NCI-H146 treated with DMSO at 0.1 percent for 48 hours (cell line): ENCODE data around the gene SLC28A3.
"Not testable (repeated sequence)": the region's sequence is repeated elsewhere in the genome, so short reads cannot be mapped to it uniquely, and the experiment has no call there.

Experiments
- DNase-seq: peaks from one replicate; lab custom pipeline; 2025; ENCODE audit not compliant: unreplicated experiment; lab: John Stamatoyannopoulos, UW

SLC28A3 gene, protein sequence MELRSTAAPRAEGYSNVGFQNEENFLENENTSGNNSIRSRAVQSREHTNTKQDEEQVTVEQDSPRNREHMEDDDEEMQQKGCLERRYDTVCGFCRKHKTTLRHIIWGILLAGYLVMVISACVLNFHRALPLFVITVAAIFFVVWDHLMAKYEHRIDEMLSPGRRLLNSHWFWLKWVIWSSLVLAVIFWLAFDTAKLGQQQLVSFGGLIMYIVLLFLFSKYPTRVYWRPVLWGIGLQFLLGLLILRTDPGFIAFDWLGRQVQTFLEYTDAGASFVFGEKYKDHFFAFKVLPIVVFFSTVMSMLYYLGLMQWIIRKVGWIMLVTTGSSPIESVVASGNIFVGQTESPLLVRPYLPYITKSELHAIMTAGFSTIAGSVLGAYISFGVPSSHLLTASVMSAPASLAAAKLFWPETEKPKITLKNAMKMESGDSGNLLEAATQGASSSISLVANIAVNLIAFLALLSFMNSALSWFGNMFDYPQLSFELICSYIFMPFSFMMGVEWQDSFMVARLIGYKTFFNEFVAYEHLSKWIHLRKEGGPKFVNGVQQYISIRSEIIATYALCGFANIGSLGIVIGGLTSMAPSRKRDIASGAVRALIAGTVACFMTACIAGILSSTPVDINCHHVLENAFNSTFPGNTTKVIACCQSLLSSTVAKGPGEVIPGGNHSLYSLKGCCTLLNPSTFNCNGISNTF

GRCh38 chr9:84340535-84340934, at the start of gene SLC28A3:
Gene SLC28A3 (minus strand): TSS chr9:84340758. CDS start chr9:84340633, 125 bp downstream.
- DNase-seq = no peak

- not testable (repeated sequence) for DNase-seq
These were observed 49.7 kb upstream of the SLC28A3 start for GRCh38 chr9:84390254-84390653.

DNA sequence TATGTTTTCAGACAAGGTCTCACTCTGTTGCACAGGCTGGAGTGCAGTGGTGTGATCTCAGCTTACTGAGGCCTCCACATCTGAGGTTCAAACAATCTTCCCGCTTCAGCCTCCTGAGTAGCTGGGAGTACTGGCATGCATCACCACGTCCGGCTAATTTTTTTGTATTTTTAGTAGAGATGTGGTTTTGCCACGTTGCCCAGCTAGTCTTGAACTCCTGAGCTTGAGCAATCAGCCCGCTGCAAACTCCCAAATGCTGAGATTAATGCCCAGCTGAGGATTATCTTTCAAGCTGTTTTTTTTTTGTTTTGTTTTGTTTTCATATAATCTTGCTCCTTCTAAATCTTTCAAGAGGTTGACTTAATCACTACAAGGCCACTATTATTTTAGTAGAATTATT, 47.3 kb upstream of the SLC28A3 start:
- no peak for DNase-seq

- DNase-seq = no peak
These were observed 46.2 kb upstream of the SLC28A3 start for GRCh38 chr9:84386753-84387152.

GRCh38 chr9:84385386-84386040, 45.0 kb upstream of the SLC28A3 start:
- DNase-seq = no peak

- DNase-seq = no peak
These were observed 44.1 kb upstream of the SLC28A3 start for GRCh38 chr9:84384617-84385016.

- no peak for DNase-seq
These were observed 42.6 kb upstream of the SLC28A3 start for GRCh38 chr9:84383178-84383577.

GRCh38 chr9:84382720-84383119, 42.2 kb upstream of the SLC28A3 start:
- no peak for DNase-seq

DNA sequence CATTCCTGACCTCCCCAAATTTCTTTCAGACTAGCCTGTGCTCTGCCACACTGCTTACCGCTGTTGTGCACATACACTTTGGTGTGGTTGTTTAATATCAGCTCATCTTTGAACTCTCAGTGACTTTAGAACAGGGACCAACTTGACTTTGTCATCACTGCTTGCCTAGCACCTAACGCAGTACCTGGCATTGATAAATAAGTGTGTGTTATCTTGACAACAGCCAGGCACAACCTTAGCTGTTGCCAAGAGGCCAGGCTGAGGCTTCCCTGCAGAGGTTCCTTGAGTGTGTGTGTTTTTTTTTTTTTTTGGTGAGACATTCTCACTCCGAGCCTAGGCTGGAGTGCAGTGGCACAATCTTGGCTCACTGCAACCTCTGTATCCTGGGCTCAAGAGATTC, 41.0 kb upstream of the SLC28A3 start:
- DNase-seq = no peak

- DNase-seq = no peak
These were observed 39.2 kb upstream of the SLC28A3 start for GRCh38 chr9:84379740-84380139.

DNA sequence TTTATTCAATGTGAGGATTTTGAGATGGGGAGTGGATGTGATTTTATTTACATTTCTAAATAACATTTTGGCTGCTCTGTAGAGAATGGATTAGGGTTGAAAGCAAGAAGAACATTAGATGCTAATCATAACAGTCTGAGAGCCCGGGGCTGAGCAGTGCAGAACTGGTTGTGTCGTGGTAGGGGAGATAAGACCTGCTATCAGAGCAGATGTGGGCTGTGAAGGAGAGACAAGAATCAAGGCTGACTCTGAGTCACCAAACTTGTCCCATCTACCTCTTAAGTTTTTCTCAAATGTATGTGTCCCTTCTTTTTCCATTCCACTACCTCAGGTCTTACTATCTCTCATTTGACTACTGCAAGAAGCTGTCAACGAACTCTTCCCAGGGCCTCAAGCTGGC, 35.4 kb upstream of the SLC28A3 start:
- DNase-seq = no peak

GRCh38 chr9:84374516-84374915, 34.0 kb upstream of the SLC28A3 start:
- no peak for DNase-seq

GRCh38 chr9:84374013-84374412, 33.5 kb upstream of the SLC28A3 start:
- no peak for DNase-seq

DNA sequence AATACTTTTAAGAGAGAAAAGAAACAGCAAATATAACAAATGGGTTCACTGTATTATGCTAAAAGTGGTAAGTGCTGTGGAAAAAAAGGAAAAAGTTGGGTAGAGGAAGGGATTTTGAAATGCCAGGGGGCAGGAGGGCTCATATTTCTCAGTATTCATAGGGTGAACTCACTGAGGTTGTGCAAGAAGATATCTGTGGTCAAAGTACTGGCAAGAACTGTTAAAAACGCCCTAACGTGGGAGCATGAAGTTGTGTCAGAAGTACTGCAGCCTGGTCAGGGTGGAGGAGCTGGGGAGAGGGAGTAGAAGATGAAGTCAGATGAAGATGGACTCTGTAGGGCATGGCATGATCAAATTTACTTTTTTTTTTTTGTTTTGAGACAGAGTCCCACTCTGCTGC, 31.2 kb upstream of the SLC28A3 start:
- no peak for DNase-seq

DNA sequence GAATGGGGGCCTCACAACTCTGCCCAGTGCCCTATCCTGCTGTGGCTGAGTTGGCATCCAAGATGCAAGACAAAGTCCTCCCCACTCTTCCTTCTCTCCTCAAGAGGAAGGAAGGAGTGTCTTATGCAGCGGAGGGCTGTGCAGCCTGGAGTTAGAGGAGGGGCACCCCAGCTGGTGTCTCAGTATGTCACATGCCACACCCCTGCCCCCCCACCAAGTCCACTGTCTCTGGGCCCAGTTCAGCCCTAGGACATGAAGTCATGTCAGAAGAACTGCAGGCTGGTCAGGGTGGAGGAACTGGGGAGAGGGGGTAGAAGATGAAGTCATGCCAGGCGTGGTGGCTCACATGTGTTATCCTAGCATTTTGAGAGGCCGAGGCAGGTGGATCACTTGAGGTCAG, 28.0 kb upstream of the SLC28A3 start:
- no peak for DNase-seq

GRCh38 chr9:84367726-84368125, 27.2 kb upstream of the SLC28A3 start:
- not testable (repeated sequence) for DNase-seq

GRCh38 chr9:84366683-84367082, 26.1 kb upstream of the SLC28A3 start:
- no peak for DNase-seq

DNA sequence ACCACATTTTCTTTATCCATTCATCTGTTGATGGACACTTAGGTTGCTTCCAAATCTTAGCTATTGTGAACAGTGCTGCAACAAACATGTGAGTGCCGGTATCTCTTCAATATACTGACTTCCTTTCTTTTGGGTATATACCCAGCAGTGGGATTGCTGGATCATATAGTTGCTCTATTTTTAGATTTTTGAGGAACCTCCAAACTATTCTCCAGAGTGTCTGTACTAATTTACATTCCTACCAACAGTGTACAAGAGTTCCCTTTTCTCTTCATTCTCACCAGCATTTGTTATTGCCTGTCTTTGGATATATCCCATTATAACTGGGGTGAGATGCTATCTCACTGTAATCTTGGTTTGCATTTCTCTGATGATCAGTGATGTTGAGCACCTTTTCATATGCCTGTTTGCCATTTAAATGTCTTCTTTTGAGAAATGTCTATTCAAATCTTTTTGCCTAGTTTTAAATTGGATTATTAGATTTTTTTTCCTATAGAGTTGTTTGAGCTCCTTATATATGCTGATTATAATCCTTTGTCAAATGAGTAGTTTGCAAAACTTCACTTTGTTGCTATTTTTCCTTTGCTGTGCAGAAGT, 24.4 kb upstream of the SLC28A3 start:
- DNase-seq = not testable (repeated sequence)

DNA sequence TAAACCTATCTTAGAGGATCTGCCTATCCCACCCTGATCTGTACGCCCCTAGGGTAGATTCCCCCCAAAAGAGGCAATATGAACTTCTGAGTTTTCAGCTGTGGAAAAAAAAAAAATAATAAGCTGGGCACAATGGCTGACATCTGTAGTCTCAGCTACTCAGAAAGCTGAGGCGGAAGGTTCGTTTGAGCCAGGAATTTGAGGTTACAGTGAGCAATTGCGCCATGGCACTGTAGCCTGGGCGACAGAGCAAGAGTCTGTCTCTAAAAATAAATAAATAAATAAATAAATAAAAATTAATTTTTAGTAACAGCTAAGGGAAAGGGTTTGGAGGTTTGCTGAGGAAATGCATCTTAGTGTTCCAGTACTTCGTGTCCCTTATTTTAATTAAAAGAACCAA, 21.1 kb upstream of the SLC28A3 start:
- DNase-seq = no peak

- DNase-seq = no peak
These were observed 16.7 kb upstream of the SLC28A3 start for GRCh38 chr9:84357275-84357674.

GRCh38 chr9:84354035-84354434, 13.5 kb upstream of the SLC28A3 start:
- no peak for DNase-seq

- DNase-seq = no peak
These were observed 9.1 kb upstream of the SLC28A3 start for GRCh38 chr9:84349671-84350070.
